Left ventricle myocardium inferior (tissue), 1 donor: ENCODE data around the gene HYLS1. TPM values are rescaled to one million over a fixed set of nuclear protein-coding genes. Genes with fewer than 3 reads are reported as not detected.

Experiments used
- DNase-seq: peaks from one replicate; pipeline ENCODE4 v3.0.0-alpha.2; 2020
- H3K27ac ChIP-seq: fragments of 200-600 bp; replicated peaks from 2 replicates; pipeline ENCODE4 v1.8.0; 2021
- H3K27me3 ChIP-seq: fragments of 200-600 bp; 2 replicates; pipeline ENCODE4 v1.8.0; 2021; ENCODE audit warnings: low read depth
- H3K36me3 ChIP-seq: fragments of 200-600 bp; 2 replicates; pipeline ENCODE4 v1.8.0; 2021
- H3K4me1 ChIP-seq: fragments of 200-600 bp; 2 replicates; pipeline ENCODE4 v1.8.0; 2021
- H3K4me3 ChIP-seq: fragments of 200-600 bp; 2 replicates; pipeline ENCODE4 v1.8.0; 2021; ENCODE audit warnings: mild to moderate bottlenecking, moderate library complexity
- H3K9me3 ChIP-seq: fragments of 200-600 bp; replicated peaks from 2 replicates; pipeline ENCODE4 v1.8.0; 2021
- CTCF ChIP-seq: fragments of 200-600 bp; IDR thresholded peaks from 2 replicates; pipeline ENCODE4 v1.8.0; 2021; ENCODE audit warnings: antibody characterized with exemption, mild to moderate bottlenecking, borderline replicate concordance
- intact Hi-C: fragments of 100-400 bp; cut with micrococcal nuclease; formaldehyde crosslinking; loops from one replicate; pipeline ENCODE4 v1.11.0; 2022
- total RNA-seq: library from RNA; stranded (reverse); fragmentation: NEBNext Ultra II Directional; extraction: Animal tissue kit (Norgen Biotek cat#: 25700); gene quantifications from one replicate; pipeline ENCODE4 v1.2.1, GENCODE V29; 2021
- donor health status: DM: no; HTN: yes; CAD: no; lungs with severe emphysema.

HYLS1 gene
- total RNA-seq, 1 donor from 2014 or later, result 4.5 TPM

- Histone ChIP-seq H3K4me1 (peaks cover 17% of the 10 kb centered on the region), H3K27ac (peak overlapping the region; percentile 83), H3K9me3 (no peaks in the 10 kb centered on the region), H3K4me3 (no peak overlapping the region), H3K36me3 (no peaks in the 10 kb centered on the region), H3K27me3 (peaks cover 17% of the 10 kb centered on the region)
- peak; percentile 61 for DNase-seq
- intact Hi-C loops, result no loop called here
- peak; percentile 77 for TF ChIP-seq CTCF
Measured at GRCh38 chr11:125941619-125942611, 54.4 kb downstream of the HYLS1 start.

GRCh38 chr11:125942771-125943428 is 55.4 kb downstream of the HYLS1 start:
- TF ChIP-seq CTCF, result no peak
- H3K36me3 ChIP-seq, result no peaks in the 10 kb centered on the region
- H3K27ac ChIP-seq, result peak overlapping the region; percentile 83
- no peaks in the 10 kb centered on the region for H3K9me3 ChIP-seq
- no peak overlapping the region for H3K4me3 ChIP-seq
- DNase-seq, result no peak
- intact Hi-C loops, result no loop called here
- peaks cover 17% of the 10 kb centered on the region for H3K4me1 ChIP-seq
- H3K27me3 ChIP-seq, result peaks cover 19% of the 10 kb centered on the region

GRCh38 chr11:125943661-125944349 is 56.3 kb downstream of the HYLS1 start:
- Histone ChIP-seq H3K9me3 (no peaks in the 10 kb centered on the region), H3K4me1 (peaks cover 17% of the 10 kb centered on the region), H3K36me3 (no peaks in the 10 kb centered on the region), H3K27me3 (peaks cover 19% of the 10 kb centered on the region), H3K4me3 (no peak overlapping the region), H3K27ac (no peak overlapping the region)
- TF ChIP-seq CTCF, result no peak
- intact Hi-C loops, result no loop called here
- DNase-seq, result no peak

GRCh38 chr11:125944350-125945010 is 57.0 kb downstream of the HYLS1 start:
- H3K4me3 ChIP-seq, result no peak overlapping the region
- peaks cover 17% of the 10 kb centered on the region for H3K4me1 ChIP-seq
- DNase-seq, result no peak
- no peak overlapping the region for H3K27ac ChIP-seq
- intact Hi-C loops, result no loop called here
- TF ChIP-seq CTCF, result no peak
- H3K27me3 ChIP-seq, result peaks cover 19% of the 10 kb centered on the region
- H3K9me3 ChIP-seq, result no peaks in the 10 kb centered on the region
- H3K36me3 ChIP-seq, result no peaks in the 10 kb centered on the region
